Ascending aorta (tissue), 2 donors: ENCODE measurements around the gene PIGC. TPM values are rescaled to one million over a fixed set of nuclear protein-coding genes. Genes with fewer than 3 reads are reported as not detected.

ENCODE experiments used
- DNase-seq, 2 donors: peaks; one replicate each; pipeline ENCODE4 v3.0.0-alpha.2; 2019; ENCODE audit warnings: low spot score in 2 of 2
- H3K27ac ChIP-seq, 2 donors: fragments of 200-600 bp; sonication (generic); one replicate each; pipeline ENCODE4 v1.5.1; 2016 to 2017; ENCODE audit warnings: mild to moderate bottlenecking in 1 of 2
- H3K27me3 ChIP-seq: fragments of 200-600 bp; sonication (generic); one replicate; pipeline ENCODE4 v1.5.1; 2017
- H3K36me3 ChIP-seq, 2 donors: fragments of 200-600 bp; sonication (generic); one replicate each; pipeline ENCODE4 v1.5.1; 2016
- H3K4me1 ChIP-seq, 2 donors: fragments of 200-600 bp; sonication (generic); one replicate each; pipeline ENCODE4 v1.5.1; 2016 to 2017; ENCODE audit warnings: mild to moderate bottlenecking in 1 of 2
- H3K4me3 ChIP-seq, 2 donors: fragments of 200-600 bp; sonication (generic); one replicate each; pipeline ENCODE4 v1.5.1; 2016 to 2017; ENCODE audit warnings: mild to moderate bottlenecking in 1 of 2
- H3K9me3 ChIP-seq, 2 donors: fragments of 200-600 bp; sonication (generic); one replicate each; pipeline ENCODE4 v1.5.1; 2016
- CTCF ChIP-seq, 3 experiments: fragments of 200-600 bp in 2 of 3; fragments of 450-650 bp in 1 of 3; sonication (generic) in 2 of 3; IDR thresholded peaks; one replicate each; pipeline ENCODE4 v1.5.1; 2016 to 2019; ENCODE audit warnings: antibody characterized with exemption in 3 of 3, mild to moderate bottlenecking in 1 of 3, moderate library complexity in 1 of 3
- intact Hi-C: fragments of 100-400 bp; cut with DNase I; formaldehyde crosslinking; loops from one replicate; pipeline ENCODE4 v1.15.1; 2023
- total RNA-seq: library from RNA; depleted of rRNA; stranded (reverse); fragments of >200 nt; gene quantifications from one replicate; pipeline ENCODE4 v1.1.0, GENCODE V29; 2016

Gene PIGC
- total RNA-seq, 1 donor from 2014 or later, result 20.0 TPM

GRCh38 chr1:172398970-172399755 lies 44.7 kb downstream of the PIGC start:
- Histone ChIP-seq H3K27me3 (no peaks in the 10 kb centered on the region), H3K4me1 (peaks cover 3 to 48% of the 10 kb centered on the region in 2 donors), H3K36me3 (no peaks in the 10 kb centered on the region), H3K9me3 (no peaks in the 10 kb centered on the region), H3K4me3 (peak overlapping the region; percentile 27 to 44), H3K27ac (peak overlapping the region; percentile 79 to 87)
- peak in 1 of 2 donors; percentile 87 for DNase-seq
- peak; percentile 57 to 74 (median 63) for TF ChIP-seq CTCF (IDR thresholded peaks at IDR 0.05)
- intact Hi-C loops, result loop anchor here (1.0 to 5.0 kb wide), 8 partner anchors 40 to 264 kb away; partner anchors contain the start of genes PIGC and SUCO

- Histone ChIP-seq H3K4me3 (no peak overlapping the region), H3K27ac (peak overlapping the region; percentile 79 to 87), H3K27me3 (no peaks in the 10 kb centered on the region), H3K4me1 (peaks cover 3 to 48% of the 10 kb centered on the region in 2 donors), H3K36me3 (no peaks in the 10 kb centered on the region), H3K9me3 (no peaks in the 10 kb centered on the region)
- intact Hi-C loops, result loop anchor here (1.0 to 5.0 kb wide), 6 partner anchors 47 to 253 kb away; partner anchors contain the start of genes PIGC and SUCO
- no peak for DNase-seq
- no peak for TF ChIP-seq CTCF (IDR thresholded peaks at IDR 0.05)
These were observed 45.7 kb downstream of the PIGC start for GRCh38 chr1:172398193-172398592.

GRCh38 chr1:172397633-172398032 lies 46.2 kb downstream of the PIGC start:
- Histone ChIP-seq H3K4me1 (peaks cover 3 to 43% of the 10 kb centered on the region in 2 donors), H3K36me3 (no peaks in the 10 kb centered on the region), H3K27ac (peak overlapping the region; percentile 79 to 87), H3K27me3 (no peaks in the 10 kb centered on the region), H3K4me3 (no peak overlapping the region), H3K9me3 (no peaks in the 10 kb centered on the region)
- intact Hi-C loops, result loop anchor here (1.0 to 5.0 kb wide), 6 partner anchors 47 to 253 kb away; partner anchors contain the start of genes PIGC and SUCO
- TF ChIP-seq CTCF (IDR thresholded peaks at IDR 0.05), result no peak
- no peak for DNase-seq

- peak overlapping the region; percentile 43 to 87 for H3K27ac ChIP-seq
- no peak overlapping the region for H3K4me3 ChIP-seq
- no peaks in the 10 kb centered on the region for H3K36me3 ChIP-seq
- no peaks in the 10 kb centered on the region for H3K9me3 ChIP-seq
- no peaks in the 10 kb centered on the region for H3K27me3 ChIP-seq
- TF ChIP-seq CTCF (IDR thresholded peaks at IDR 0.05), result no peak
- DNase-seq, result no peak
- intact Hi-C loops, result loop anchor here (5.0 kb wide), 3 partner anchors 130 to 145 kb away; partner anchors contain the start of gene SUCO
- peaks cover 3 to 40% of the 10 kb centered on the region in 2 donors for H3K4me1 ChIP-seq
These were observed 46.6 kb downstream of the PIGC start for GRCh38 chr1:172397221-172397620.

- Histone ChIP-seq H3K4me1 (peaks cover 3 to 35% of the 10 kb centered on the region in 2 donors), H3K36me3 (no peaks in the 10 kb centered on the region), H3K27me3 (no peaks in the 10 kb centered on the region), H3K4me3 (no peak overlapping the region), H3K9me3 (no peaks in the 10 kb centered on the region), H3K27ac (peak overlapping the region in 1 of 2 donors; percentile 87)
- TF ChIP-seq CTCF (IDR thresholded peaks at IDR 0.05), result no peak
- intact Hi-C loops, result loop anchor here (5.0 kb wide), 3 partner anchors 128 to 143 kb away; partner anchors contain the start of gene SUCO
- no peak for DNase-seq
These were observed 48.3 kb downstream of the PIGC start for GRCh38 chr1:172395576-172395975.
